H1 (cell line): Measurements from ENCODE around the gene KLF7. TPM values are rescaled to one million over a fixed set of nuclear protein-coding genes. Genes with fewer than 3 reads are reported as not detected.

ENCODE experiments used
- CTCF ChIA-PET: fragments of 300-600 bp; sonication (Branson Sonifier 250); formaldehyde crosslinking; loops from one replicate; lab custom pipeline; 2021; ENCODE audit not compliant: partially characterized antibody; lab: Charles Lee
- POLR2A ChIA-PET: fragments of 300-600 bp; sonication (Branson Sonifier 250); formaldehyde crosslinking; loops from one replicate; lab custom pipeline; 2021; ENCODE audit warnings: inconsistent platforms; ENCODE audit not compliant: partially characterized antibody; lab: Charles Lee
- DNase-seq, 2 experiments: peaks; one replicate each; pipeline versions ENCODE4 v3.0.0 to v3.0.0-alpha.2; 2010 to 2022; ENCODE audit warnings: low spot score in 2 of 2, low read depth in 1 of 2, mixed read lengths in 1 of 2
- FAIRE-seq: peaks from 2 replicates; lab custom pipeline; 2011; peaks lifted over from hg19 to GRCh38; lab: Jason Lieb, UNC
- H2AFZ ChIP-seq: 2 replicates; pipeline ENCODE4 v1.8.1; 2012; ENCODE audit warnings: low read length, inconsistent platforms
- H2AK5ac ChIP-seq: 2 replicates; pipeline ENCODE4 v1.6.1; 2013; ENCODE audit warnings: low read depth, low read length
- H2BK120ac ChIP-seq: replicated peaks from 2 replicates; pipeline ENCODE3; 2013; ENCODE audit warnings: low read depth, low read length, inconsistent platforms
- H2BK12ac ChIP-seq: 2 replicates; pipeline ENCODE4 v1.6.1; 2013; ENCODE audit warnings: low read depth, low read length
- H2BK15ac ChIP-seq: 2 replicates; pipeline ENCODE4 v1.6.1; 2013; ENCODE audit warnings: low read length
- H2BK20ac ChIP-seq: 2 replicates; pipeline ENCODE4 v1.6.1; 2013; ENCODE audit warnings: low read length
- H2BK5ac ChIP-seq: 2 replicates; pipeline ENCODE4 v1.6.1; 2013; ENCODE audit warnings: low read depth, low read length
- H3K14ac ChIP-seq: 2 replicates; pipeline ENCODE4 v1.6.1; 2013; ENCODE audit warnings: inconsistent platforms; ENCODE audit not compliant: insufficient read length
- H3K18ac ChIP-seq: 2 replicates; pipeline ENCODE4 v1.6.1; 2013; ENCODE audit warnings: low read length; ENCODE audit errors: extremely low read depth
- H3K23ac ChIP-seq: 2 replicates; pipeline ENCODE4 v1.6.1; 2013; ENCODE audit warnings: inconsistent platforms; ENCODE audit not compliant: insufficient read length
- H3K23me2 ChIP-seq: 2 replicates; pipeline ENCODE4 v1.6.1; 2013; ENCODE audit warnings: low read depth, low read length
- H3K27ac ChIP-seq: 2 replicates; pipeline ENCODE4 v1.6.1; 2011; ENCODE audit warnings: low read depth, low read length, inconsistent platforms
- H3K27me3 ChIP-seq, 4 experiments: replicated peaks in 1 of 4; 1 replicate in 1 of 4; 2 replicates in 3 of 4; pipeline versions ENCODE4 v1.6.1 to v1.8.1; 2011 to 2013; ENCODE audit warnings: low read length in 3 of 4, mild to moderate bottlenecking in 3 of 4, inconsistent platforms in 2 of 4, mixed read lengths in 2 of 4, moderate library complexity in 1 of 4; ENCODE audit not compliant: control insufficient read depth in 3 of 4, insufficient read depth in 3 of 4; ENCODE audit errors: extremely low read depth in 1 of 4
- H3K36me3 ChIP-seq, 4 experiments: 2 replicates each; pipeline versions ENCODE4 v1.6.1 to v1.8.1; 2011 to 2013; ENCODE audit warnings: mild to moderate bottlenecking in 4 of 4, low read length in 3 of 4, moderate library complexity in 2 of 4, control low read depth in 1 of 4, inconsistent platforms in 1 of 4; ENCODE audit not compliant: insufficient read depth in 4 of 4, control insufficient read depth in 2 of 4
- H3K4ac ChIP-seq: replicated peaks from 2 replicates; pipeline ENCODE3; 2013; ENCODE audit warnings: low read length, low read depth, mixed read lengths, inconsistent platforms; ENCODE audit not compliant: insufficient read length
- H3K4me1 ChIP-seq, 4 experiments: replicated peaks in 1 of 4; 1 replicate in 1 of 4; 2 replicates in 3 of 4; pipeline versions ENCODE4 v1.6.1 to v1.8.1; 2011 to 2013; ENCODE audit warnings: low read length in 3 of 4, inconsistent platforms in 2 of 4, mixed read lengths in 1 of 4; ENCODE audit not compliant: insufficient read depth in 4 of 4, control insufficient read depth in 3 of 4
- H3K4me2 ChIP-seq, 2 experiments: 2 replicates each; pipeline versions ENCODE4 v1.6.1 to v1.8.1; 2011 to 2013; ENCODE audit warnings: low read depth in 2 of 2, low read length in 2 of 2, control low read depth in 1 of 2, inconsistent platforms in 1 of 2, mild to moderate bottlenecking in 1 of 2; ENCODE audit not compliant: insufficient read depth in 1 of 2
- H3K4me3 ChIP-seq, 4 experiments: fragments of 200-600, 300-600 bp in 1 of 4; sonication (generic), shearing (Covaris generic), sonication (Bioruptor Twin) in 1 of 4; 2 replicates each; pipeline versions ENCODE4 v1.5.1 to v1.8.1; 2011 to 2016; ENCODE audit warnings: low read length in 4 of 4, low read depth in 3 of 4, control low read depth in 2 of 4, inconsistent platforms in 2 of 4, mild to moderate bottlenecking in 2 of 4, mixed read lengths in 1 of 4, moderate library complexity in 1 of 4; ENCODE audit not compliant: insufficient read depth in 2 of 4; ENCODE audit errors: extremely low read depth in 1 of 4
- H3K56ac ChIP-seq: replicated peaks from 2 replicates; pipeline ENCODE3; 2013; ENCODE audit warnings: low read depth, mild to moderate bottlenecking, mixed read lengths, low read length, inconsistent platforms; ENCODE audit not compliant: insufficient read length
- H3K79me1 ChIP-seq: 2 replicates; pipeline ENCODE4 v1.6.1; 2013; ENCODE audit warnings: low read depth, low read length, control low read depth
- H3K79me2 ChIP-seq, 2 experiments: 2 replicates each; pipeline versions ENCODE4 v1.6.1 to v1.8.1; 2012 to 2013; ENCODE audit warnings: low read length in 2 of 2, mild to moderate bottlenecking in 2 of 2, inconsistent platforms in 1 of 2; ENCODE audit not compliant: insufficient read depth in 2 of 2, control insufficient read depth in 1 of 2
- H3K9ac ChIP-seq, 4 experiments: replicated peaks in 1 of 4; 1 replicate in 1 of 4; 2 replicates in 3 of 4; pipeline versions ENCODE4 v1.6.1 to v1.8.1; 2011 to 2013; ENCODE audit warnings: low read depth in 3 of 4, low read length in 3 of 4, control low read depth in 2 of 4, mild to moderate bottlenecking in 2 of 4, moderate library complexity in 2 of 4, inconsistent platforms in 1 of 4; ENCODE audit errors: extremely low read depth in 1 of 4
- H3K9me3 ChIP-seq, 2 experiments: 2 replicates each; pipeline versions ENCODE4 v1.6.1 to v1.8.1; 2012 to 2013; ENCODE audit warnings: mild to moderate bottlenecking in 2 of 2, moderate library complexity in 2 of 2, control low read depth in 1 of 2, inconsistent platforms in 1 of 2, low read depth in 1 of 2, low read length in 1 of 2, mixed read lengths in 1 of 2; ENCODE audit not compliant: insufficient read depth in 2 of 2
- H4K20me1 ChIP-seq, 2 experiments: replicated peaks in 1 of 2; 2 replicates each; pipeline versions ENCODE3 to v1.8.1; 2011 to 2013; ENCODE audit warnings: inconsistent platforms in 2 of 2, low read length in 2 of 2, mild to moderate bottlenecking in 1 of 2; ENCODE audit not compliant: insufficient read depth in 2 of 2, control insufficient read depth in 1 of 2
- H4K5ac ChIP-seq: 2 replicates; pipeline ENCODE4 v1.6.1; 2013; ENCODE audit warnings: low read length, low read depth, mixed read lengths, inconsistent platforms; ENCODE audit not compliant: insufficient read length
- H4K8ac ChIP-seq: 2 replicates; pipeline ENCODE4 v1.8.0; 2013; ENCODE audit warnings: mild to moderate bottlenecking, moderate library complexity, low read length, inconsistent platforms; ENCODE audit not compliant: insufficient read depth; ENCODE audit errors: extremely low read depth
- H4K91ac ChIP-seq: replicated peaks from 2 replicates; pipeline ENCODE3; 2013; ENCODE audit warnings: low read length, mixed read lengths, inconsistent platforms; ENCODE audit not compliant: insufficient read length
- KDM1A ChIP-seq: fragments of 200-600, 300-600 bp; sonication (generic); IDR thresholded peaks from 2 replicates; pipeline ENCODE4 v1.7.1; 2016; ENCODE audit warnings: mild to moderate bottlenecking, low read length, borderline replicate concordance
- SIRT6 ChIP-seq: IDR thresholded peaks from one replicate; pipeline ENCODE4 v1.7.1; 2012; ENCODE audit warnings: low read length, inconsistent platforms
- SP1 ChIP-seq: IDR thresholded peaks from 2 replicates; pipeline ENCODE4 v1.6.1; 2011; ENCODE audit warnings: low read depth, low read length
- SUZ12 ChIP-seq: fragments of 200-600 bp; sonication (generic); IDR thresholded peaks from 2 replicates; pipeline ENCODE4 v1.6.1; 2012; ENCODE audit warnings: mild to moderate bottlenecking, inconsistent platforms, low read length, moderate library complexity, mixed read lengths
- TAF7 ChIP-seq: optimal IDR thresholded peaks from 2 replicates; pipeline ENCODE3; 2011; ENCODE audit warnings: low read depth, mild to moderate bottlenecking, inconsistent platforms, low read length, moderate library complexity, borderline replicate concordance
- WGBS, 2 experiments: shearing (Covaris generic) in 1 of 2; methylation state at CpG; one replicate each; pipeline versions ENCODE4 v1.1.6 to v1.1.7; 2013 to 2015; ENCODE audit warnings: low lambda C conversion rate in 2 of 2, mixed read lengths in 2 of 2, inconsistent platforms in 1 of 2, low coverage in 1 of 2, missing lambda C conversion rate in 1 of 2; ENCODE audit not compliant: insufficient replicate concordance in 2 of 2, insufficient coverage in 1 of 2, insufficient read length in 1 of 2; ENCODE audit errors: extremely low coverage in 1 of 2, missing lambda C conversion rate in 1 of 2; 5-methylcytosine and 5-hydroxymethylcytosine counted together
- polyA plus RNA-seq, 7 experiments: library from polyadenylated mRNA; depleted of rRNA in 3 of 7; stranded (reverse) in 5 of 7; unstranded in 2 of 7; fragments of >200 nt in 5 of 7; fragments of 200-250 nt in 2 of 7; gene quantifications; 1 replicate in 5 of 7; 2 replicates in 1 of 7; 4 replicates in 1 of 7; pipeline versions ENCODE4 v1.2.1 to v1.2.3, GENCODE V29; 2011 to 2013; ENCODE audit warnings: missing spikeins in 2 of 7, mixed read lengths in 2 of 7
- total RNA-seq: library from RNA; stranded (reverse); fragmentation: NEBNext Ultra II Directional; extraction: Animal tissue kit (Norgen Biotek cat#: 25700); gene quantifications from 2 replicates; pipeline ENCODE4 v1.2.1, GENCODE V29; 2021
- TF ChIP-seq, protein P1 (sequence below): IDR thresholded peaks from 2 replicates; pipeline ENCODE4 v1.6.1; 2012; ENCODE audit warnings: inconsistent platforms

Gene KLF7
- total and polyA plus RNA-seq, 2 of the 8 experiments (the other 6 are each of a cell fraction or from before 2014, with no cell fraction given), result 9.6 to 23.3 TPM

- WGBS, 2 experiments, result 92% methylated on average over 3 of the region's 3 CpGs; no CpG with 5 or more reads in 1 of the 2 experiments
- FAIRE-seq (no peak), DNase-seq (no peak)
- ChIA-PET POLR2A (interaction anchor here (1.6 kb wide), 1 partner anchor 14 kb away, joined by 3 read pairs; no protein-coding TSS in a partner anchor), CTCF (interaction anchor here (0.8 to 1.2 kb wide), 4 partner anchors 19 to 222 kb away, joined by 3 to 5 read pairs (median 3); no protein-coding TSS in a partner anchor)
- no peaks in the 10 kb centered on the region for H3K23me2 ChIP-seq
- H2BK12ac ChIP-seq, result no peak overlapping the region
- no peak overlapping the region for H3K4ac ChIP-seq
- H4K5ac ChIP-seq, result no peak overlapping the region
- no peak overlapping the region for H3K4me3 ChIP-seq
- H3K79me1 ChIP-seq, result 0 out of 2 replicates have a peak, but pooled peaks cover 2% of the 10 kb centered on the region
- no peak overlapping the region for H3K18ac ChIP-seq
- no peak overlapping the region for H2AFZ ChIP-seq
- no peaks in the 10 kb centered on the region for H4K20me1 ChIP-seq
- TF ChIP-seq SUZ12, result no peak
- no peak for TF ChIP-seq KDM1A
- no peak for TF ChIP-seq TAF7
- no peak for TF ChIP-seq SIRT6
- TF ChIP-seq, protein P1, sequence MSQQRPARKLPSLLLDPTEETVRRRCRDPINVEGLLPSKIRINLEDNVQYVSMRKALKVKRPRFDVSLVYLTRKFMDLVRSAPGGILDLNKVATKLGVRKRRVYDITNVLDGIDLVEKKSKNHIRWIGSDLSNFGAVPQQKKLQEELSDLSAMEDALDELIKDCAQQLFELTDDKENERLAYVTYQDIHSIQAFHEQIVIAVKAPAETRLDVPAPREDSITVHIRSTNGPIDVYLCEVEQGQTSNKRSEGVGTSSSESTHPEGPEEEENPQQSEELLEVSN, result no peak
- no peak for TF ChIP-seq SP1
- no peak overlapping the region for H3K9ac ChIP-seq
- no peak overlapping the region for H3K14ac ChIP-seq
- H3K36me3 ChIP-seq, result peaks cover 0 to 5% (median 0%) of the 10 kb centered on the region in 4 experiments; a peak in 1 of 8 replicates
- H3K56ac ChIP-seq, result no peak overlapping the region
- H3K9me3 ChIP-seq, result no peaks in the 10 kb centered on the region
- peaks cover 4 to 21% (median 18%) of the 10 kb centered on the region in 4 experiments for H3K4me1 ChIP-seq
- no peak overlapping the region for H2AK5ac ChIP-seq
- H2BK5ac ChIP-seq, result no peak overlapping the region
- no peak overlapping the region for H3K23ac ChIP-seq
- H2BK15ac ChIP-seq, result no peak overlapping the region
- H2BK20ac ChIP-seq, result no peak overlapping the region
- no peak overlapping the region for H3K27ac ChIP-seq
- no peaks in the 10 kb centered on the region for H3K27me3 ChIP-seq
- no peak overlapping the region for H4K8ac ChIP-seq
- no peak overlapping the region for H3K4me2 ChIP-seq
- H4K91ac ChIP-seq, result no peak overlapping the region
- H2BK120ac ChIP-seq, result no peak overlapping the region
- peaks cover 0 to 5% of the 10 kb centered on the region in 2 experiments; a peak in 2 of 4 replicates for H3K79me2 ChIP-seq
These were observed 76.9 kb downstream of the KLF7 start for GRCh38 chr2:207088839-207089238.
